ENCODE results near the gene KCP.

DNA sequence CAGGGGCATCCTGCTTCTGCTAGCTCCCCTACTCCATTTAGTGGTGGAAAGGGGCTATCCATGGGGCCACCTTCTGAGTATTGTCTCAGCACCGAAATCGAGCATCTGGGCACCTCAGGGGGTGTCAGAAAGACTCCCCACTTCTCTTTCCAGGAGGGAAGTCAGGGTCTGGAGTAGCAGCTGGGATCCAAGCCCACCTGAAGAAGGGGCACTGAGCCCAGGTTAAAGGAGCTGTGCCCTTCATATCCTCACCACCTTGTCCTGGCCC lies 77.7 kb downstream of the KCP start:
- TF ChIP-seq SMC3 (IDR thresholded peaks at IDR 0.05; ENCODE audit: borderline replicate concordance, low read length) (no peak), TAF1 (IDR thresholded peaks at IDR 0.05; ENCODE audit: borderline replicate concordance, low read depth, low read length) (no peak), RFX5 (IDR thresholded peaks at IDR 0.05; ENCODE audit: low read depth, low read length) (no peak), RELB (IDR thresholded peaks at IDR 0.05; ENCODE audit: low read depth) (no peak), SPI1 (IDR thresholded peaks at IDR 0.05; ENCODE audit: borderline replicate concordance, insufficient read depth, low read depth, low read length) (no peak), FOXM1 (IDR thresholded peaks at IDR 0.05; ENCODE audit: low read depth, low read length) (no peak), MTA3 (IDR thresholded peaks at IDR 0.05; ENCODE audit: borderline replicate concordance, low read length) (no peak), BHLHE40 (IDR thresholded peaks at IDR 0.05; ENCODE audit: borderline replicate concordance in 1 of 2, low read depth in 2 of 2, low read length in 1 of 2) (no peak), ZNF274 (IDR thresholded peaks at IDR 0.05; ENCODE audit: insufficient read depth, insufficient read length) (no peak), SP1 (IDR thresholded peaks at IDR 0.05; ENCODE audit: low read depth, low read length) (no peak), JUND (IDR thresholded peaks at IDR 0.05; ENCODE audit: low read depth, low read length) (no peak), CHD4 (IDR thresholded peaks at IDR 0.05) (no peak), EP300 (IDR thresholded peaks at IDR 0.05; ENCODE audit: borderline replicate concordance in 1 of 2, control insufficient read depth in 1 of 2, low read depth in 2 of 2, low read length in 2 of 2) (no peak)
- TF ChIP-seq, protein P1, sequence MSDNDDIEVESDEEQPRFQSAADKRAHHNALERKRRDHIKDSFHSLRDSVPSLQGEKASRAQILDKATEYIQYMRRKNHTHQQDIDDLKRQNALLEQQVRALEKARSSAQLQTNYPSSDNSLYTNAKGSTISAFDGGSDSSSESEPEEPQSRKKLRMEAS (IDR thresholded peaks at IDR 0.05; ENCODE audit: low read depth, low read length) = no peak

Data from GM12878 (cell line).